ENCODE results near the gene ANKS1A.

Gene ANKS1A

GRCh38 chr6:35034411-35035191, 145.5 kb downstream of the ANKS1A start:
- Histone ChIP-seq H3K4me2 (ENCODE audit: low read length) (no peak overlapping the region), H3K9me2 (replicated peaks; ENCODE audit: control insufficient read depth, low read length) (no peaks in the 10 kb centered on the region), H3K4me1 (ENCODE audit: control insufficient read depth, low read length) (0 out of 2 replicates have a peak, but pooled peaks cover 3% of the 10 kb centered on the region), H3K27ac (ENCODE audit: low read depth, low read length) (no peak overlapping the region), H3K4me3 (ENCODE audit: low read length) (no peak overlapping the region), H3K27me3 (ENCODE audit: control insufficient read depth, low read length) (no peaks in the 10 kb centered on the region), H3F3A (ENCODE audit: control insufficient read depth, insufficient read depth) (no peaks in the 10 kb centered on the region), H4K20me1 (ENCODE audit: control insufficient read depth, insufficient read depth, low read depth, low read length) (no peaks in the 10 kb centered on the region), H3K9me3 (ENCODE audit: control insufficient read depth, insufficient read depth, low read length) (no peaks in the 10 kb centered on the region), H3K79me2 (ENCODE audit: control insufficient read depth, low read length) (no peaks in the 10 kb centered on the region), H3K36me3 (ENCODE audit: control insufficient read depth, low read length) (no peaks in the 10 kb centered on the region)
- TF ChIP-seq EZH2phosphoT487 (IDR thresholded peaks at IDR 0.05; ENCODE audit: borderline replicate concordance, low read length) (no peak), CTCF (IDR thresholded peaks at IDR 0.05; ENCODE audit: low read depth, low read length, poor library complexity, severe bottlenecking) (no peak)

- H3K36me3 ChIP-seq (ENCODE audit: control insufficient read depth, low read length), result no peaks in the 10 kb centered on the region
- H3K4me3 ChIP-seq (ENCODE audit: low read length), result no peak overlapping the region
- H3K79me2 ChIP-seq (ENCODE audit: control insufficient read depth, low read length), result no peaks in the 10 kb centered on the region
- H3K27me3 ChIP-seq (ENCODE audit: control insufficient read depth, low read length), result no peaks in the 10 kb centered on the region
- H4K20me1 ChIP-seq (ENCODE audit: control insufficient read depth, insufficient read depth, low read depth, low read length), result no peaks in the 10 kb centered on the region
- no peak for TF ChIP-seq EZH2phosphoT487 (IDR thresholded peaks at IDR 0.05; ENCODE audit: borderline replicate concordance, low read length)
- no peak for TF ChIP-seq CTCF (IDR thresholded peaks at IDR 0.05; ENCODE audit: low read depth, low read length, poor library complexity, severe bottlenecking)
- H3K9me3 ChIP-seq (ENCODE audit: control insufficient read depth, insufficient read depth, low read length), result no peaks in the 10 kb centered on the region
- H3K4me2 ChIP-seq (ENCODE audit: low read length), result no peak overlapping the region
- no peak overlapping the region for H3K27ac ChIP-seq (ENCODE audit: low read depth, low read length)
- 0 out of 2 replicates have a peak, but pooled peaks cover 3% of the 10 kb centered on the region for H3K4me1 ChIP-seq (ENCODE audit: control insufficient read depth, low read length)
- no peaks in the 10 kb centered on the region for H3F3A ChIP-seq (ENCODE audit: control insufficient read depth, insufficient read depth)
- no peaks in the 10 kb centered on the region for H3K9me2 ChIP-seq (replicated peaks; ENCODE audit: control insufficient read depth, low read length)
Observed at GRCh38 chr6:35035481-35036030, 146.5 kb downstream of the ANKS1A start.

GRCh38 chr6:35036059-35036827, 147.2 kb downstream of the ANKS1A start:
- Histone ChIP-seq H3K4me2 (ENCODE audit: low read length) (no peak overlapping the region), H3K4me3 (ENCODE audit: low read length) (no peak overlapping the region), H3K79me2 (ENCODE audit: control insufficient read depth, low read length) (no peaks in the 10 kb centered on the region), H3F3A (ENCODE audit: control insufficient read depth, insufficient read depth) (no peaks in the 10 kb centered on the region), H3K27ac (ENCODE audit: low read depth, low read length) (no peak overlapping the region), H4K20me1 (ENCODE audit: control insufficient read depth, insufficient read depth, low read depth, low read length) (no peaks in the 10 kb centered on the region), H3K27me3 (ENCODE audit: control insufficient read depth, low read length) (no peaks in the 10 kb centered on the region), H3K36me3 (ENCODE audit: control insufficient read depth, low read length) (no peaks in the 10 kb centered on the region), H3K9me2 (replicated peaks; ENCODE audit: control insufficient read depth, low read length) (no peaks in the 10 kb centered on the region), H3K9me3 (ENCODE audit: control insufficient read depth, insufficient read depth, low read length) (no peaks in the 10 kb centered on the region), H3K4me1 (ENCODE audit: control insufficient read depth, low read length) (0 out of 2 replicates have a peak, but pooled peaks cover 3% of the 10 kb centered on the region)
- no peak for TF ChIP-seq EZH2phosphoT487 (IDR thresholded peaks at IDR 0.05; ENCODE audit: borderline replicate concordance, low read length)
- no peak for TF ChIP-seq CTCF (IDR thresholded peaks at IDR 0.05; ENCODE audit: low read depth, low read length, poor library complexity, severe bottlenecking)
